Stimulated activated CD4-positive, alpha-beta T cell treated with anti-CD3 and anti-CD28 coated beads, TNF-alpha, amount 100 ng/mL, for 1 hour (primary cell): Measurements from ENCODE around the gene PSAT1.
"Not testable (repeated sequence)": the region's sequence is repeated elsewhere in the genome, so short reads cannot be mapped to it uniquely, and the experiment has no call there.

Experiments used
- DNase-seq, 3 donors: peaks; one replicate each; pipeline ENCODE4 v3.0.0-alpha.2; 2020; ENCODE audit warnings: low read depth in 3 of 3, low spot score in 1 of 3

PSAT1 gene

GRCh38 chr9:78296893-78297671 lies at the start of gene PSAT1:
TSS of gene PSAT1 (plus strand) at chr9:78297125. CDS start at chr9:78297211, 86 bp downstream.
- peak; percentile 49 to 77 (median 74) for DNase-seq

GRCh38 chr9:78248635-78249034 lies 48.3 kb upstream of the PSAT1 start:
- DNase-seq = no peak

- DNase-seq = no peak
Measured at GRCh38 chr9:78249542-78249941, 47.4 kb upstream of the PSAT1 start.

GRCh38 chr9:78252616-78253015 lies 44.3 kb upstream of the PSAT1 start:
- no peak for DNase-seq

GRCh38 chr9:78253285-78253684 lies 43.6 kb upstream of the PSAT1 start:
- no peak for DNase-seq

GRCh38 chr9:78261403-78262001 lies 35.4 kb upstream of the PSAT1 start:
- DNase-seq = no peak

GRCh38 chr9:78262655-78263054 lies 34.3 kb upstream of the PSAT1 start:
- no peak for DNase-seq

- DNase-seq = no peak
Measured at GRCh38 chr9:78267889-78268288, 29.0 kb upstream of the PSAT1 start.

- DNase-seq = no peak
Measured at GRCh38 chr9:78269784-78270183, 27.1 kb upstream of the PSAT1 start.

- no peak for DNase-seq
Measured at GRCh38 chr9:78272307-78272706, 24.6 kb upstream of the PSAT1 start.

GRCh38 chr9:78273761-78274160 lies 23.2 kb upstream of the PSAT1 start:
- DNase-seq = no peak

GRCh38 chr9:78278177-78278777 lies 18.6 kb upstream of the PSAT1 start:
- DNase-seq = no peak

- no peak for DNase-seq
Measured at GRCh38 chr9:78278801-78279200, 18.1 kb upstream of the PSAT1 start.

GRCh38 chr9:78280982-78281668 lies 15.8 kb upstream of the PSAT1 start:
- DNase-seq = no peak

GRCh38 chr9:78284181-78284580 lies 12.7 kb upstream of the PSAT1 start:
- not testable (repeated sequence) for DNase-seq

- no peak for DNase-seq
Measured at GRCh38 chr9:78286125-78286524, 10.8 kb upstream of the PSAT1 start.

- DNase-seq = no peak
Measured at GRCh38 chr9:78286946-78287388, 10.0 kb upstream of the PSAT1 start.

- DNase-seq = no peak
Measured at GRCh38 chr9:78288214-78288892, 8.6 kb upstream of the PSAT1 start.

GRCh38 chr9:78289474-78289873 lies 7.5 kb upstream of the PSAT1 start:
- no peak for DNase-seq

GRCh38 chr9:78291240-78291925 lies 5.5 kb upstream of the PSAT1 start:
- no peak for DNase-seq

GRCh38 chr9:78292026-78292425 lies 4.9 kb upstream of the PSAT1 start:
- no peak for DNase-seq
